Hematopoietic multipotent progenitor cell treated with erythropoietin and hydrocortisone succinate and interleukin-3 and kit ligand, for 4 days (in vitro differentiated cells): Measurements from ENCODE around the gene ANTXR1.
A peak's percentile ranks its signal among the peaks of the same experiment; 100 is the strongest.

Experiments used
- DNase-seq: peaks from one replicate; pipeline ENCODE4 v3.0.0-alpha.2; 2015

ANTXR1 gene

GRCh38 chr2:69007603-69008002 lies 5.4 kb upstream of the ANTXR1 start:
- peak; percentile 17 for DNase-seq

- DNase-seq: no peak
Measured at GRCh38 chr2:69010437-69011194, 2.4 kb upstream of the ANTXR1 start.

- no peak for DNase-seq
Measured at GRCh38 chr2:69011611-69012157, 1.3 kb upstream of the ANTXR1 start.

GRCh38 chr2:69012310-69013141 lies 453 bp upstream of the ANTXR1 start:
- peak; percentile 61 for DNase-seq

- no peak for DNase-seq
Measured at GRCh38 chr2:69013840-69014821, 1.2 kb downstream of the ANTXR1 start.

- DNase-seq: peak; percentile 13
Measured at GRCh38 chr2:69017080-69017479, 4.1 kb downstream of the ANTXR1 start.

GRCh38 chr2:69017835-69018234 lies 4.9 kb downstream of the ANTXR1 start:
- no peak for DNase-seq

GRCh38 chr2:69018678-69019095 lies 5.7 kb downstream of the ANTXR1 start:
- DNase-seq: no peak

- no peak for DNase-seq
Measured at GRCh38 chr2:69020496-69021426, 7.8 kb downstream of the ANTXR1 start.

GRCh38 chr2:69021727-69022126 lies 8.7 kb downstream of the ANTXR1 start:
- DNase-seq: no peak

GRCh38 chr2:69022548-69022947 lies 9.6 kb downstream of the ANTXR1 start:
- no peak for DNase-seq

GRCh38 chr2:69023236-69023635 lies 10.3 kb downstream of the ANTXR1 start:
- no peak for DNase-seq

GRCh38 chr2:69026026-69026425 lies 13.0 kb downstream of the ANTXR1 start:
- DNase-seq: peak; percentile 80

GRCh38 chr2:69026691-69027459 lies 13.9 kb downstream of the ANTXR1 start:
- no peak for DNase-seq

GRCh38 chr2:69030800-69031428 lies 17.9 kb downstream of the ANTXR1 start:
- no peak for DNase-seq

- no peak for DNase-seq
Measured at GRCh38 chr2:69031466-69031865, 18.5 kb downstream of the ANTXR1 start.

GRCh38 chr2:69032336-69032735 lies 19.4 kb downstream of the ANTXR1 start:
- DNase-seq: no peak

- DNase-seq: no peak
Measured at GRCh38 chr2:69033461-69034095, 20.6 kb downstream of the ANTXR1 start.

- no peak for DNase-seq
Measured at GRCh38 chr2:69034122-69034521, 21.1 kb downstream of the ANTXR1 start.

GRCh38 chr2:69034845-69035244 lies 21.9 kb downstream of the ANTXR1 start:
- no peak for DNase-seq
